ENCODE data around the gene KLHL2.
"Not testable (repeated sequence)": the region's sequence is repeated elsewhere in the genome, so short reads cannot be mapped to it uniquely, and the experiment has no call there.

Gene KLHL2

GRCh38 chr4:165286619-165287340 is 79.4 kb downstream of the KLHL2 start:
- H3K27ac ChIP-seq; H3K4me3 ChIP-seq; H3K9ac ChIP-seq (ENCODE audit: insufficient read length); DNase-seq (ENCODE audit: low read depth, low spot score); H3K9me3 ChIP-seq (ENCODE audit: low read depth, low read length); H3K36me3 ChIP-seq (ENCODE audit: insufficient read depth, low read length): not testable (repeated sequence)

DNA sequence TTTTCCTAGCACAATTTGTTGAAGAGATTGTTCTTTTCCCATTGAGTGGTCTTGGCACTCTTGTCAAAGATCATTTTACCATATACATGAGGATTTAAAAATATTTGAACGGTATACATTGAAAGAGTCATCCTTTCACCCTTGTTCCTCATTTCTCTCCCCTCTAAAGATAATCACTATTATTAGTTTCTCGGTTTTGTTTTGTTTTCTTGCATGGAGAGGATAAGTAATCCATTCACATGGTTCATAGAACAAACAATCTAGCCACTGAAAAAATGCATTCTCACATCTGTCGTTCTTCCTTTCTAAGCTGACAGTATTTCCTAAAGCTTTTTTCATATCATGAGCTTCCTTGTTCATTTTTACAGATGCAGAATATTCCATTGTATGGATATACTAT is 80.9 kb downstream of the KLHL2 start:
- H3K36me3 ChIP-seq (ENCODE audit: insufficient read depth, low read length): no peaks in the 10 kb centered on the region
- TF ChIP-seq FOXP2 (optimal IDR thresholded peaks at IDR 0.05; ENCODE audit: control extremely low read depth, extremely low read length, insufficient read depth): no peak
- peak overlapping the region; percentile 68 for H3K27ac ChIP-seq
- H3K9me3 ChIP-seq (ENCODE audit: low read depth, low read length): no peaks in the 10 kb centered on the region
- peak overlapping the region; percentile 64 for H3K4me3 ChIP-seq
- no peak overlapping the region for H3K9ac ChIP-seq (ENCODE audit: insufficient read length)
- DNase-seq (ENCODE audit: low read depth, low spot score): no peak

DNA sequence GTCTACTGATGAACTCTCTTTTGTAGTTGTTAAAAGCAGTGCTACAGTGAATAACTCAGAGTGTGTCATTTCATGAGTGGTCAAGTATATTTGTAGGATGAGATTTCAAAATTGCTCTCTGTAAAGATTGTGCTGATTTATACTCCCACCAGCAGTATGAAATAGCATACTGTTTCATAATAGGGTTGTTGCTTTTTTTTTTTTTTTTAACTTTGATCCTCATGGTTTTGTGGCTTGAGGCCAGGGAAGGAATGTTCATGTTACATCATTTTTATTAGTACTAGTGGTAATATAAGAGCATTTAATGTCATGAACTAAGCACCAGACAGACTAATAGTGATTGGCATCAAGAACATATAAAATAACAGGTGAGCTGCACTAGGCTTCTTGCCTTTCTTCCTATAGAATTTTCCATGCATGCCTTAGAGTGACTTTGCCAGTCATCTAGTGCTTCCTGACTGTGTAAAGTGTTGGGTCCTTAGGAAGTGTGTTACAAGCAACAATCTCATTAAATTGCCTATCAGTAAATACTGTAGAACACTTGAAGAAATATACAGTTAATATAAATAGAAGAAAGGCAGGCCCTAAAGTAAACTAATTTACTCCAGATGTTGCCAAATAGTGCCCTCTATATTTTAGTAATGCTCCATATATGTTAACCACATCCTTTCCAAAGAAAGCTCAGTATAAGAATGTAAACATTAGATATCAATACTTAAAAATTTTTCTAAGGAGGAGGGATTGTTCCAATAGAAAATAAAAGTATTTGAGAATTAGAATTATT is 81.5 kb downstream of the KLHL2 start:
- Histone ChIP-seq H3K4me3 (peak overlapping the region; percentile 64), H3K36me3 (ENCODE audit: insufficient read depth, low read length) (no peaks in the 10 kb centered on the region), H3K9me3 (ENCODE audit: low read depth, low read length) (no peaks in the 10 kb centered on the region), H3K27ac (peak overlapping the region; percentile 68), H3K9ac (ENCODE audit: insufficient read length) (no peak overlapping the region)
- TF ChIP-seq POLR2AphosphoS5 (IDR thresholded peaks at IDR 0.05; ENCODE audit: borderline replicate concordance, low read depth, low read length): no peak
- TF ChIP-seq FOXP2 (optimal IDR thresholded peaks at IDR 0.05; ENCODE audit: control extremely low read depth, extremely low read length, insufficient read depth): no peak
- TF ChIP-seq EZH2 (IDR thresholded peaks at IDR 0.05): no peak
- DNase-seq (ENCODE audit: low read depth, low spot score): peak; percentile 82

- H3K9ac ChIP-seq (ENCODE audit: insufficient read length): no peak overlapping the region
- no peaks in the 10 kb centered on the region for H3K36me3 ChIP-seq (ENCODE audit: insufficient read depth, low read length)
- peak overlapping the region; percentile 35; the same call in 1 of the 2 replicates for H3K27ac ChIP-seq
- H3K4me3 ChIP-seq: no peak overlapping the region
- TF ChIP-seq POLR2AphosphoS5 (IDR thresholded peaks at IDR 0.05; ENCODE audit: borderline replicate concordance, low read depth, low read length): no peak
- TF ChIP-seq EZH2 (IDR thresholded peaks at IDR 0.05): no peak
- TF ChIP-seq FOXP2 (optimal IDR thresholded peaks at IDR 0.05; ENCODE audit: control extremely low read depth, extremely low read length, insufficient read depth): no peak
- no peak for DNase-seq (ENCODE audit: low read depth, low spot score)
- H3K9me3 ChIP-seq (ENCODE audit: low read depth, low read length): no peaks in the 10 kb centered on the region
Measured at GRCh38 chr4:165289423-165289785, 82.0 kb downstream of the KLHL2 start.

GRCh38 chr4:165293061-165293460 is 85.7 kb downstream of the KLHL2 start:
- no peak overlapping the region for H3K4me3 ChIP-seq
- no peak for DNase-seq (ENCODE audit: low read depth, low spot score)
- no peak overlapping the region for H3K27ac ChIP-seq
- no peaks in the 10 kb centered on the region; the same call in 1 of the 2 replicates for H3K36me3 ChIP-seq (ENCODE audit: insufficient read depth, low read length)
- no peak for TF ChIP-seq POLR2AphosphoS5 (IDR thresholded peaks at IDR 0.05; ENCODE audit: borderline replicate concordance, low read depth, low read length)
- no peak overlapping the region for H3K9ac ChIP-seq (ENCODE audit: insufficient read length)
- H3K9me3 ChIP-seq (ENCODE audit: low read depth, low read length): no peaks in the 10 kb centered on the region

DNA sequence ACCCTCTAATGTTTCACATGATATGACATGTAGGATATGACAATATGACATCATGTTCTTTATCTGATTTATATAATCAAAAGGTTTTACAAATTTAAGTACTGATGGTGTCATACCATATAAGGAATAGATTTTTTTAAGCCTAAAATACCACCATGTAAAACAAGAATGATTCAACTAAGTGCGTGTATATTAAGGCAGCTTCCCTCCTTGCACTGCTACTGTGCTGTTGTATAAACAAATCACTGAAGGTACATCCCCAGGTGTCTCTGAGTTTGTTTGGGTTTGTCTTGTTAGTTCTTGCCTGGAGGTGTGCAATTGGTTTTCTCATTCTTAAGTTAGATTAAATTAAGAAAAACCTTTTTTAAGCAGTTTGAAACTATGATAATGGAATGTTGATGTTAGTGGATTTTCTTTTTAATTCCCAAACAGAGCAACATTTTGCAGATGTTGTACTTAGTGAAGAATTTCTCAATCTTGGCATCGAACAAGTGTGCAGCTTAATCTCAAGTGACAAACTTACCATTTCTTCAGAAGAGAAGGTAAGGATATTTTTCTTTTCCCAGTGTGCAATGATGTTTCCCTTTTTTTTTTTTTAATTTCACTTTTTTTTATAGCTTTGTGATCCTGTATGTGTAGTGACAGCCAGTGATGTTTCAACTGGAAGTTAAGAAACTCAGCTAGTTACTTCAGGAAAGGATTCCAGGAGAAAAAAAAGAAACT is 86.7 kb downstream of the KLHL2 start:
- no peak overlapping the region for H3K4me3 ChIP-seq
- no peak overlapping the region for H3K9ac ChIP-seq (ENCODE audit: insufficient read length)

GRCh38 chr4:165294907-165295306 is 87.5 kb downstream of the KLHL2 start:
- no peak overlapping the region for H3K4me3 ChIP-seq
- DNase-seq (ENCODE audit: low read depth, low spot score): no peak
- H3K36me3 ChIP-seq (ENCODE audit: insufficient read depth, low read length): no peaks in the 10 kb centered on the region; the same call in 1 of the 2 replicates
- no peaks in the 10 kb centered on the region for H3K9me3 ChIP-seq (ENCODE audit: low read depth, low read length)
- no peak overlapping the region for H3K27ac ChIP-seq
- TF ChIP-seq FOXP2 (optimal IDR thresholded peaks at IDR 0.05; ENCODE audit: control extremely low read depth, extremely low read length, insufficient read depth) (no peak), POLR2AphosphoS5 (IDR thresholded peaks at IDR 0.05; ENCODE audit: borderline replicate concordance, low read depth, low read length) (no peak), EZH2 (IDR thresholded peaks at IDR 0.05) (no peak)
- H3K9ac ChIP-seq (ENCODE audit: insufficient read length): no peak overlapping the region

More for the DNA sequence above, 86.7 kb downstream of the KLHL2 start:
- DNase-seq (ENCODE audit: low read depth, low spot score): no peak
- H3K36me3 ChIP-seq (ENCODE audit: insufficient read depth, low read length): no peaks in the 10 kb centered on the region; the same call in 1 of the 2 replicates
- no peak overlapping the region for H3K27ac ChIP-seq
- H3K9me3 ChIP-seq (ENCODE audit: low read depth, low read length): no peaks in the 10 kb centered on the region
- no peak for TF ChIP-seq EZH2 (IDR thresholded peaks at IDR 0.05)
- no peak for TF ChIP-seq POLR2AphosphoS5 (IDR thresholded peaks at IDR 0.05; ENCODE audit: borderline replicate concordance, low read depth, low read length)
- no peak for TF ChIP-seq FOXP2 (optimal IDR thresholded peaks at IDR 0.05; ENCODE audit: control extremely low read depth, extremely low read length, insufficient read depth)

DNA sequence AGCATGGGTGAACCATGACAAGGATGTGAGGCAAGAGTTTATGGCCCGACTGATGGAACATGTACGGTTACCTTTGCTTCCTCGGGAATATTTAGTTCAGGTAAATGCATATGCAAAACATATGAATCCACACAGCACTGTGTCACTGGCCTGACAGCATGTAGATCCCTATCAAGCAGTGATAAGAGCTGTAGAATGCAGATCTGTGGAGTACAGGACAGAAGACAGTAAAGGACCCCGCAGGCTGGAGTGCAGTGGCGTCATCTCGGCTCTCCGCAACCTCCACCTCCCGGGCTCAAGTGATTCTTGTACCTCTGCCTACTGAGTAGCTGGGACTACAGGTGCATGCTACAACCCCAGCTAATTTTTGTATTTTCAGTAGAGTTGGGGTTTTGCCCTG is 90.3 kb downstream of the KLHL2 start:
- H3K27ac ChIP-seq: no peak overlapping the region
- DNase-seq (ENCODE audit: low read depth, low spot score): no peak
- no peaks in the 10 kb centered on the region for H3K9me3 ChIP-seq (ENCODE audit: low read depth, low read length)
- H3K4me3 ChIP-seq: no peak overlapping the region
- no peak overlapping the region for H3K9ac ChIP-seq (ENCODE audit: insufficient read length)
- TF ChIP-seq FOXP2 (optimal IDR thresholded peaks at IDR 0.05; ENCODE audit: control extremely low read depth, extremely low read length, insufficient read depth) (no peak), POLR2AphosphoS5 (IDR thresholded peaks at IDR 0.05; ENCODE audit: borderline replicate concordance, low read depth, low read length) (no peak), EZH2 (IDR thresholded peaks at IDR 0.05) (no peak)
- no peaks in the 10 kb centered on the region; the same call in 1 of the 2 replicates for H3K36me3 ChIP-seq (ENCODE audit: insufficient read depth, low read length)
